C4-2B (cell line): ENCODE data around the gene FCHSD2.

Source experiments
- H3K27ac ChIP-seq: fragments of 450-650 bp; 2 replicates; pipeline ENCODE4 v1.5.1; 2017
- CTCF ChIP-seq: fragments of 450-650 bp; conservative IDR thresholded peaks from 2 replicates; pipeline ENCODE4 v1.5.1; 2017; ENCODE audit warnings: mild to moderate bottlenecking
- ZFX ChIP-seq: fragments of 450-650 bp; IDR thresholded peaks from 2 replicates; pipeline ENCODE4 v1.6.1; 2017

The FCHSD2 gene

DNA sequence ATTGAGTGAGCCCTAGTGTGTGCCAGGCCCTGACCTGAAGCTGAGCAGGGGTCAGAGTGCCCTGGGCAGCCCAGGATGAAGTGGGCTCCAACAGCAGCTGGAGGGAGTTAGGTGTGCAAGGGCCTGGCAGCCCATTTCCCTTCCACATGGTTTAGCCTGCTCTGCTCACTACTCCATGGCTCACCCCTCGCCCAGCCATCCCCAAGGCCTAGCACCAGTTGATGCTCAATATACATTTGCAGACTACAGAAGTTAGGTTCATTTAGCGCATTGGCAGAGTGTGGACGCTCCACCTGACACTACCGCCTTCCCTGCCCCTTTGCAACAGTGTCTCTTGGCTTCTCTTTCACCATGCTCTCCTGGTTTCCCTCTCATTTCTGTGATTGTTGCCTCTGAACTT, 324.2 kb downstream of the FCHSD2 start:
- TF ChIP-seq CTCF (no peak), ZFX (no peak)
- no peak overlapping the region for H3K27ac ChIP-seq

DNA sequence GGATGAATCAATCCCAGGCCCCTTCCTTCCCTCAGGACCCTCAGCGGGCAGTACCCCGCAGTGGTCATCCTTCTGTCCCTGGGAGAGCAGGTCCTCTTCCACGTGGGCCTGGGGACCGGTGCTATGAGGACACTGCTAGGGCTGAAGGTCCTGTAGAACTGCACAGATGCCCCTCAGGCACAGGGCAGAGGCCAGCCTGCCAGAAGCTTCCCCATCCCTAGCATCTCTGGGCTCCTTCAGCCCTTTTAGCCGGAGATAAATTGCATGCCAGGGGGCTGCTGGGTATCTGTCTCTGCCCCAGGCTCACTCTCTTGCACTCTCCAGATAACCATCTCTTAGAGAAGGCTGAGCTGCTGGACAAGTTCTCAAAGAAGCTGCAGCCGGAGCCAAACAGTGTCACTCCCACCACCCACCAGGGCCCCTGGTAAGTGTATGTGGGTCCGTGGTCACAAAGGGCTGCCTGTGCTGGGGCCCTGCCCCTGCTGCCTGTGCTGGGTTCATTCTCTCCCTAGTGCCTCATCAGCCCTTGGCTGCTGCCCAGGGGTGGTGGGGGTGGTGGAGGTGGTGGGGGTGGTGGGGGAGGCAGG, 325.6 kb downstream of the FCHSD2 start:
- TF ChIP-seq ZFX: no peak
- no peak for TF ChIP-seq CTCF
- H3K27ac ChIP-seq: no peak overlapping the region

- peak overlapping the region; percentile 91; the same call in 1 of the 2 replicates for H3K27ac ChIP-seq
- TF ChIP-seq CTCF (no peak), ZFX (no peak)
Observed at GRCh38 chr11:72815110-72815618, 327.0 kb downstream of the FCHSD2 start.

- peak within 1 kb of the TSS; percentile 91 for H3K27ac ChIP-seq
- TF ChIP-seq ZFX (no peak), CTCF (no peak; the same call in 1 of the 2 replicates)
Observed at GRCh38 chr11:72814286-72815109, 327.6 kb downstream of the FCHSD2 start, which contains the start of gene ATG16L2. Gene ATG16L2, plus strand, starts transcription at chr11:72814411. Its CDS starts 35 bp downstream, at chr11:72814446.

DNA sequence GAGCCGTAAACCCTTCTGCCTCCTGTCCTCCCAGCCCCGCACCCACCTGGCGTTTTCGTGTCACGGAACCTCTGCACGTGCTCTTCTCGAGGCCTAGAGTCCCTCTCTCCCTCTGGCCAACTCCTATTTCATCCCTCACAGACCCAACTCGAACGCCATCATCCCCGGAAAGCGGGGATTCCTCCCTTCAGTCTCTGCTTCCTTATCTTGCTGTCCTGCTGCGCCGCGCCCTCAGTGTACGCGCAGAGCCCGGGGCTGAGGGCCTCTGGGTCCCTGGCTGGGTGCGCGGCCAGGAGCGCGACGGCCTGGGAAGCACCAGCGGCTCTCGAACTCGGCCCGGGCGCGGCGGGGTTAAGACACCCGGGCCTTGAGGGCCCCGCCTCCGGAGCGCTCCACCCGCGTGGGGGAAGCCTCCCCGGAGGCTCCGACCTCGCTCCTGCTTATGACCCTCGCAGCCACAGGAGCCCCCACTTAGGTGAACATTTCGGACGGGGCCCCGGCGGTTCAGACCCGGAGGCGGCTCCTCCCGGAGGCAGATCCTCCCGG, 328.3 kb downstream of the FCHSD2 start:
- TF ChIP-seq CTCF: no peak
- peak; percentile 82; the same call in 1 of the 2 replicates for TF ChIP-seq ZFX
- peak overlapping the region; percentile 91 for H3K27ac ChIP-seq

GRCh38 chr11:72812967-72813739, 329.0 kb downstream of the FCHSD2 start:
- H3K27ac ChIP-seq: peak overlapping the region; percentile 91
- TF ChIP-seq ZFX: no peak
- peak; percentile 88 for TF ChIP-seq CTCF
